Pulmonary artery endothelial cell (primary cell): Measurements from ENCODE around the gene SLC47A1. TPM values are rescaled to one million over a fixed set of nuclear protein-coding genes. Genes with fewer than 3 reads are reported as not detected.
"Not testable (repeated sequence)": the region's sequence is repeated elsewhere in the genome, so short reads cannot be mapped to it uniquely, and the experiment has no call there.

Experiments used
- DNase-seq: peaks from one replicate; pipeline ENCODE4 v3.0.0-alpha.2; 2011; ENCODE audit warnings: low read depth, low spot score
- total RNA-seq: library from RNA; depleted of rRNA; stranded (reverse); fragments of >200 nt; gene quantifications from 2 replicates; pipeline ENCODE4 v1.2.3, GENCODE V29; 2014

The SLC47A1 gene
- total RNA-seq, 1 donor from 2014 or later: 11.6 TPM

- not testable (repeated sequence) for DNase-seq
Measured at GRCh38 chr17:19519388-19520291, 14.0 kb upstream of the SLC47A1 start.

DNA sequence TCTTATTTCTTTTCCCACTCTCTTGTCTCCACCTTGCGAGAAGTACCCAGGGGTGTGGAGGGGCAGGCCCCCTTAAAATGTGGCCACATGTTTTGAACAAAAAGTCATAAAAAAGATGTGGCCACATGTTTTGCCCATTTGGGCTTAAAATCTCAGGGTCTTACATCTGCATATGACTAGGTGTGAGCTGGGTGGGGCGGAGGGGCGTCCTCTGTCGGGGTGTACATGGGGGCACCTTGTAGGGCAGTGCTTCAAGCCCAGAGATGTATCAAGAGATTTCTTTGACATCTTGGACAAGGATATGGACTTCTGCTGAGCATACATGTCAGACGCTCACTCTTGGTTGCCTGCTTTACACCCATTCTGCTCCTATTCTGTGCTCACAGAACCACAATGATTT lies 13.0 kb upstream of the SLC47A1 start:
- DNase-seq: no peak

DNA sequence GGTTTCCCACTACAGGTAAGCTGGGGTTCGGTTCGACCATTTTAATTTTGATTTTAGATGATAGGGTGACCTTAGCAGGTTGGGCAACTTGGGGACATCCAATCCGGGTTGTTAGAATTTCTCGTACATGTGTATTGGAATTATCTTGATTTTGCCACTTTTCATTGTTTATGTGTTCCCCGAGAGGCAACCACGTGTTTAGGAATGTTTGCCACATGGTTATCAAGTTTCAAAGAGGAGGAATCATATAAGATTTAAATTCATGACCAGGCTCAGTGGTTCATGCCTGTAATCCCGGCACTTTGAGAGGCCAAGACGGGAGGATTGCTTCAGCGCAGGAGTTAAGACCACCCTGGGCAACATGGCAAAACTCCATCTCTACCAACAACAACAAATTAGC lies 10.0 kb upstream of the SLC47A1 start:
- no peak for DNase-seq

GRCh38 chr17:19526950-19527349 lies 6.7 kb upstream of the SLC47A1 start:
- DNase-seq: not testable (repeated sequence)

DNA sequence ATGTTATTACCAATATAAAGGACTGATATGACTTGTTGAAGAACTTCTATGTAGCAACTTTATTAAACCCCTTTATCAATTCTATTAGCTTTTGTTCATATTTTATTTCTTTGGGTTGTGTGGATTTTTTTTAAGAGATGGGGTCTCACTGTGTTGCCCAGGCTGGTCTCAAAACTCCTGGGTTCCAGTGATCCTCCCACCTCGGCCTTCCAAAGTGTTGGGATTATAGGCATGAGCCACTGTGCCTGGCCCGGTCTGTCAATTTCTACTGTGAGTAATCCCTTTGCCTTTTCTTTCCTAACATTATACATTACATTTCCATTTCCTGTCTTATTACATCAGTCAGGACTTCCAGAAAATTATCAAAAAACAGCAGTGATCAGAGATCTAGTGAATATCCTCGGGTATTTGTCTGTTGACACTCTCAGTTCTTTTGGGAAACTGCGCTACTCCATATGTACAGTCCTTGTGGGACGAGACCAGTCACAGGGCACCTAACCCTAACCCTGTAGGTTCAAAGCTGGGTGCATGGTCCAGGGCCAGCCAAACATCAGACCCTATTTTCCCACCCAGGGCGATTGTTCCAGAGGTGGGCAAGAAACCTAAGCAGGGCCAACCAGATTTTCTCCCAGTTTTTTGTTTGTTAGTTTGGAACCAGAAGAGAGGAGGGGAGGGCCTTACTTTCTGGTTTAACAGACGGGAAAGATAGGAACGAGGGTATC lies 1.7 kb upstream of the SLC47A1 start:
- no peak for DNase-seq

DNA sequence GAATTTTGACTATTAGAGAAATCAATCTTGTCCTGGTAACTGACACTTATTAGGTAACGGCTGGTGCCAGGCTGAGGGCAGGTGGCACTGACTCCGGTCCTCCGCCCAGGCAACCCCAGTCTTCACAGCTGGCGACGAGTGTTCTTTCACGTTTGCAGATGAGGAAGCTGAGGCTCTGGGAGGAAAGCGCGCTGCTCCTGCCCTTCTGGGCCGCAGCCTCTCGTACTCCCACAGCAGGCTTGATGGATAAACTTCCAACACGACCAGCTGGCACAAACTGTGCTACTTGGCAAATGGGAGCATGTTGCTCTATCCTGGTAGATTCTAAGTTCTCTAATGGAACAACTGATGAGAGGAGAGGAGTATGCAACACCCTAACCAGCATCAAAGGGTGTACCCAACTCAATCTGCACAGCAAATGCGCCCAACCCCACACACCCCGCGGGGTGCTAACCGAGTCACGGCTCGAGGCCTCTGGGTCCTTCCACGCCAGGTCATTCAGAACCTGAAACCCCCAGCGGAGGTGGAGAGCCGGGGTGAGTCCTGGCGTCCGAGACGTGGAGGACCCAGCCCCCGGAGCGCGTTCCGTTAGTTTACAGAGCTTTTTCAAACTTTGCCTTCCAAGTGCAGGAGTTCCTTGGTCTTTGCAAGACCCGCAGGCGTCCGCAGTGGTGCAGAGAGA lies 477 bp upstream of the SLC47A1 start:
- no peak for DNase-seq

GRCh38 chr17:19534562-19535149 lies 1.0 kb downstream of the SLC47A1 start:
- no peak for DNase-seq

DNA sequence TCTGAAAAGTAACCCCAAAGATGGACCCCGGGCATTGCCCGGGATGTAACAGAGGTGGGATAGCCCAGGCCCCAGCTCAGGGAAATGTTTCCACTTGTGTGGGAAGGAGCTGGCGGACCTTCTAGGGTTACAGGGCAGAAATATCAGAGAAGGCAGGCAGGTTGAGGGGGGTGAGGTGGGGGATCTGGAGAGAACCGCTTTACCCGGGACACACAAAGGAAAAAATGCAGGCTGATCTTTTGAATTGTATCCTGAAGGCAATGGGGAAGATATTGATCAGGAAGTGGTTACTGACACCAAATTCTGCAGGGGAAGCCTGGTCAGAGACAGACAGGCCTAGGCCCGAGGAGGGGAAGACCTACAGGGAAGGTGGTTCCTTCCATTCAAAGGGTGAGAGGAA lies 3.5 kb downstream of the SLC47A1 start:
- DNase-seq: no peak

- DNase-seq: no peak
Measured at GRCh38 chr17:19538095-19539039, 4.7 kb downstream of the SLC47A1 start.

DNA sequence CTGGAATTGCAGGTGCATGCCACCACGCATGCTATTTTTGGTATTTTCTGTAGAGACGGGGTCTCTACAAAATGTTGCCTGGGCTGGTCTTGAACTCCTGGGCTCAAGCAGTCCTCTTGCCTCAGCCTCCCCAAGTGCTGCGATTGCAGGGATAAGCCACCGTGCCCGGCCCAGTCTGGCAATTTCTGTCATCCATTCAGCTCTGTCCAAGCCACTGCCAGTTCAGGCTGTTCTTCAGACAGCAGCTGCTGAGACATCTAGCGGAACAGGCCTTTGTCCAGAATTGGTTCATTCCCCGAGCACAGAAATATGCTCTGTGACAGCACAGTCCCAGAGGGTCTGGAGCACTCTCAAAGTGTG lies 5.4 kb downstream of the SLC47A1 start:
- DNase-seq: no peak

DNA sequence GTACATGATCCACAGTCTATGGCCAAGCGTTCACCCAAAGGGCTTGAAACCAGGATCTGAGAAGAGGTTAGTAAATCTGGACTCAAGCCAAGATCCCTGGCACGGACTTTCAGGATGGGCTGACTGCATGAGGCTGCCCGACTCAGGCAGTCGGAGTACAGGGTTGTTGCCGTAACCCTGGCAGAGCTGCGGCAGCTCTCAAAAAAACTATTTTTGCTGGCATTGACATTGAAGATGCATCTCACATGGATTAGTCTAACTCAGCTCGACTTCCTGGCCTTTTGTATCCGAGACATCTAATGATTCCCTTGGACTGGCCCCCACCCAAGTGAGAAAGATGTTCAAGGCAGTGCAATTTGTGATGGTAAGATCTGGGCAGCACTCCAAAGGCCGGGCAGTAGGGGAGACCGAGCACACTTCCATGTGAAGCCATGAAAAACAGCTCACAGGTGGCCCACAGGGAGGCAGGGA lies 6.2 kb downstream of the SLC47A1 start:
- no peak for DNase-seq

GRCh38 chr17:19540706-19541370 lies 7.2 kb downstream of the SLC47A1 start:
- DNase-seq: no peak

- no peak for DNase-seq
Measured at GRCh38 chr17:19541445-19541844, 7.8 kb downstream of the SLC47A1 start.

DNA sequence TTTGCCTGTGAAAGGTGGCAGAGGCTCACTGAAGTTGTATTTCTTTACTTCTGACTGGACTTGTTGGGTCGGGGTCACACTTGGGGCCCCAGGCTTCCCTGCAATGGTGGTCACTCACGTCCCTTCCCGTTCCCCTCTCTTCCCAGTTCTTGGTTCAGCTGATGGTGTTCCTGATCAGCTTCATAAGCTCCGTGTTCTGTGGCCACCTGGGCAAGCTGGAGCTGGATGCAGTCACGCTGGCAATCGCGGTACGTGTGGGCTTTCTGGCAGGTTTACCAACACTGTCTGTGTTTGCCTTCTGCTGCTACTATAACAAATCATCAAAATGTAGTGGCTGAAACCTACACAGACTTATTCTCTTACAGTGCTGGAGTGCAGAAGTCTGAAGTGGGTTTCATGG lies 8.6 kb downstream of the SLC47A1 start:
- DNase-seq: no peak

- DNase-seq: no peak
Measured at GRCh38 chr17:19544366-19544765, 10.7 kb downstream of the SLC47A1 start.

DNA sequence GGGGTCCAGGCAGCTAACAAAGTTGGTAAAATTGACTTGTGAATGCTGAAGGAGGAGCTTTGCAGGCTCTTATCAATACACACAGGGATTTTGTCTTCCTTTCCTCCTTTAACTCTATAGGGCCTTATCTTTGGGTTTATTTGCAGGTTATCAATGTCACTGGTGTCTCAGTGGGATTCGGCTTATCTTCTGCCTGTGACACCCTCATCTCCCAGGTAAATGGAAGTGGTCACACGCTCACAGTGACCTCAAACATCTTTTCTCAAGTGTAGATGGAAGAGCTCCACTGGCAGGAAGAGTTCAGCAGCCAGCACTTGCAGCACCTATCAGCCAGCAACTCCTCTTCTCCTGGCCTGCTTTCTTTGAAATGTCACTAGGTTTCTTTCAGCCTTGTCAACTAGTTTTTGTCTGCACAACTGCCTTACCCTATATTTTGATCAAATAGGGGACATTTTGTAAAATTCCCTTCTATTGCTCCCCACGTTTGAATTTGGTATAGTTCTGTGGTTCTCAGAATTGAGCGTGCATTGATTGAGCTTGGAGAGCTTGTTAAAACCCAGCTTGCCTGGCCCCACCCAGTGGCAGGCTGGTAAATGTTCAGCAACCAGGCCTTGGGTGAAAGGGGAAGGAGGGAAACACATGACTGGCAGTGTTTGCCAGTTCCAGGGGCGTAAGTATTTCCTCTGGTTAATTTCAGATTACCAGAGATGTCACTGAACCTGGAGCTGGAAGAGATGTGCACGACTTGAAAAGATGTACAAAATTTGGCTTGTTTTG lies 12.8 kb downstream of the SLC47A1 start:
- no peak for DNase-seq

- no peak for DNase-seq
Measured at GRCh38 chr17:19549746-19550623, 16.3 kb downstream of the SLC47A1 start.

GRCh38 chr17:19551165-19551564 lies 17.5 kb downstream of the SLC47A1 start:
- no peak for DNase-seq
